Activated CD4-positive, alpha-beta T cell treated with anti-CD3 and anti-CD28 coated beads, Interleukin-2, amount 50 U/mL, for 1 hour (primary cell): Measurements from ENCODE around the gene ADGRG1.

Experiments
- DNase-seq: peaks from one replicate; pipeline ENCODE4 v3.0.0-alpha.2; 2020

Gene ADGRG1

GRCh38 chr16:57688487-57688986 is 60.1 kb downstream of the ADGRG1 start:
- DNase-seq: no peak

GRCh38 chr16:57688987-57689761 is 60.7 kb downstream of the ADGRG1 start:
- no peak for DNase-seq

GRCh38 chr16:57689762-57690558 is 61.5 kb downstream of the ADGRG1 start:
- no peak for DNase-seq

- DNase-seq: no peak
These were observed 62.5 kb downstream of the ADGRG1 start for GRCh38 chr16:57690782-57691471.

- no peak for DNase-seq
These were observed 64.2 kb downstream of the ADGRG1 start for GRCh38 chr16:57692636-57693035.

GRCh38 chr16:57693550-57693949 is 65.1 kb downstream of the ADGRG1 start:
- no peak for DNase-seq

- no peak for DNase-seq
These were observed 65.8 kb downstream of the ADGRG1 start for GRCh38 chr16:57694231-57694724.

GRCh38 chr16:57694725-57695679 is 66.6 kb downstream of the ADGRG1 start, which contains the start of gene DRC7:
DRC7 (plus strand) TSS chr16:57694806; CDS start chr16:57697950, 3,144 bp downstream.
- no peak for DNase-seq

- DNase-seq: no peak
These were observed 67.2 kb downstream of the ADGRG1 start for GRCh38 chr16:57695680-57696069.

GRCh38 chr16:57696240-57696639 is 67.8 kb downstream of the ADGRG1 start:
- DNase-seq: no peak

GRCh38 chr16:57697896-57698537 is 69.6 kb downstream of the ADGRG1 start:
- no peak for DNase-seq

- no peak for DNase-seq
These were observed 70.5 kb downstream of the ADGRG1 start for GRCh38 chr16:57698812-57699405.

GRCh38 chr16:57699481-57699880 is 71.1 kb downstream of the ADGRG1 start:
- no peak for DNase-seq

- no peak for DNase-seq
These were observed 71.5 kb downstream of the ADGRG1 start for GRCh38 chr16:57699899-57700298.

- DNase-seq: no peak
These were observed 72.5 kb downstream of the ADGRG1 start for GRCh38 chr16:57700781-57701551.

- no peak for DNase-seq
These were observed 73.4 kb downstream of the ADGRG1 start for GRCh38 chr16:57701759-57702371.

- DNase-seq: no peak
These were observed 75.1 kb downstream of the ADGRG1 start for GRCh38 chr16:57703416-57704010.

- no peak for DNase-seq
These were observed 75.8 kb downstream of the ADGRG1 start for GRCh38 chr16:57704011-57704904.
